Tibial artery (tissue), 4 donors: ENCODE data around the gene GBF1.

ENCODE experiments used
- DNase-seq, 2 donors: peaks; one replicate each; pipeline ENCODE4 v3.0.0-alpha.2; 2019
- H3K27ac ChIP-seq, 2 donors: fragments of 200-600 bp; sonication (generic) in 1 of 2; 1 replicate in 1 of 2; 2 replicates in 1 of 2; pipeline ENCODE4 v1.5.1; 2018 to 2019; ENCODE audit warnings: mild to moderate bottlenecking in 1 of 2
- H3K27me3 ChIP-seq, 2 donors: fragments of 200-600 bp; sonication (generic) in 1 of 2; one replicate each; pipeline versions ENCODE4 v1.5.1 to v1.6.0; 2016 to 2019
- H3K36me3 ChIP-seq, 3 donors: fragments of 200-600 bp; sonication (generic) in 2 of 3; one replicate each; pipeline ENCODE4 v1.5.1; 2016 to 2019; ENCODE audit warnings: mild to moderate bottlenecking in 2 of 3
- H3K4me1 ChIP-seq, 4 donors: fragments of 200-600 bp; sonication (generic) in 2 of 4; 1 replicate in 3 of 4; 2 replicates in 1 of 4; pipeline ENCODE4 v1.5.1; 2016 to 2019
- H3K4me3 ChIP-seq, 2 donors: fragments of 200-600 bp; sonication (generic) in 1 of 2; 1 replicate in 1 of 2; 2 replicates in 1 of 2; pipeline ENCODE4 v1.5.1; 2018 to 2019; ENCODE audit warnings: mild to moderate bottlenecking in 2 of 2
- H3K9me3 ChIP-seq, 3 donors: fragments of 200-600 bp; sonication (generic) in 1 of 3; one replicate each; pipeline ENCODE4 v1.5.1; 2016 to 2019
- intact Hi-C: fragments of 100-400 bp; cut with DNase I; formaldehyde crosslinking; loops from one replicate; pipeline ENCODE4 v1.15.0; 2023; ENCODE audit warnings: low total_unique reads
- TF ChIP-seq, protein P1 (sequence below), 2 experiments: fragments of 200-600 bp in 1 of 2; fragments of 450-650 bp in 1 of 2; IDR thresholded peaks; one replicate each; pipeline ENCODE4 v1.5.1; 2017 to 2019; ENCODE audit warnings: antibody characterized with exemption in 2 of 2, mild to moderate bottlenecking in 1 of 2, moderate library complexity in 1 of 2

GBF1 gene

GRCh38 chr10:102409604-102410428 lies 164.5 kb downstream of the GBF1 start:
- no peaks in the 10 kb centered on the region for H3K36me3 ChIP-seq
- no peaks in the 10 kb centered on the region for H3K9me3 ChIP-seq
- intact Hi-C loops = no loop called here
- TF ChIP-seq, protein P1, sequence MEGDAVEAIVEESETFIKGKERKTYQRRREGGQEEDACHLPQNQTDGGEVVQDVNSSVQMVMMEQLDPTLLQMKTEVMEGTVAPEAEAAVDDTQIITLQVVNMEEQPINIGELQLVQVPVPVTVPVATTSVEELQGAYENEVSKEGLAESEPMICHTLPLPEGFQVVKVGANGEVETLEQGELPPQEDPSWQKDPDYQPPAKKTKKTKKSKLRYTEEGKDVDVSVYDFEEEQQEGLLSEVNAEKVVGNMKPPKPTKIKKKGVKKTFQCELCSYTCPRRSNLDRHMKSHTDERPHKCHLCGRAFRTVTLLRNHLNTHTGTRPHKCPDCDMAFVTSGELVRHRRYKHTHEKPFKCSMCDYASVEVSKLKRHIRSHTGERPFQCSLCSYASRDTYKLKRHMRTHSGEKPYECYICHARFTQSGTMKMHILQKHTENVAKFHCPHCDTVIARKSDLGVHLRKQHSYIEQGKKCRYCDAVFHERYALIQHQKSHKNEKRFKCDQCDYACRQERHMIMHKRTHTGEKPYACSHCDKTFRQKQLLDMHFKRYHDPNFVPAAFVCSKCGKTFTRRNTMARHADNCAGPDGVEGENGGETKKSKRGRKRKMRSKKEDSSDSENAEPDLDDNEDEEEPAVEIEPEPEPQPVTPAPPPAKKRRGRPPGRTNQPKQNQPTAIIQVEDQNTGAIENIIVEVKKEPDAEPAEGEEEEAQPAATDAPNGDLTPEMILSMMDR (IDR thresholded peaks at IDR 0.05) = no peak
- H3K27ac ChIP-seq = no peak overlapping the region
- H3K4me3 ChIP-seq = peak overlapping the region in 1 of 2 donors; percentile 43
- H3K4me1 ChIP-seq = peaks cover 0 to 26% (median 14%) of the 10 kb centered on the region in 4 donors
- H3K27me3 ChIP-seq = peaks cover 0 to 88% of the 10 kb centered on the region in 2 donors
- no peak for DNase-seq

DNA sequence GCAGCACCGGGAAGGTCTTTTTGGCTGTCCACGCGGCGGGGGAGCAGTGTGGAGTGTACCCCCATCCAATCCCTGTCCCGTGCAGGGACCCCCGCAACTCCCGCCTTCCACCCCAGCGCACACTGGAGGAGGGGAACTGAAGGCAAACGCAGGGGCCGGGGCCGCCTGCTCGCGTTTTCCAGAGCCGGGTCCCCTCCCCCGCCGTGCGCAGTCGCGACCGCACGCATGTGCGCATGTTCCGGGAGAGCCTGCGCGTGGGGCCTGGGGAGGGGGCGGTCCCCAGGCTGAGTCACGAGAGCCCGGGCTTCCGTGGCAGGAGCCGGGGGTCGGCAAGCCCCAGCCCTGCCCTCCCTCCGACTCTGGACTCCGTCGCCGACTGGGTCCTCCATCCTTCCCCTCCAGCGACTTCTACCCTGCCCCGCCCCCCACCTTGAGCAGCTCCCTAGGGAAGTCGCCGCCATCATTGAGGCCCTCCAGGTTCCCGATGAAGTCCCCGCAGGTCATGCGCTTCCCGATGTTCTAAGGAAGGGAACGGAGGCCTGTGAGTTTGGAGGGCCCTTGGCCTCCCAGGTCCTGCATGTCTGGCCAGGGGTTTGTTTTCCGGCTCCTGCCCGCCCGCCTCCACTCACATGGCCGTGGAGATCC lies 165.2 kb downstream of the GBF1 start:
- Histone ChIP-seq H3K9me3 (no peaks in the 10 kb centered on the region), H3K4me1 (peaks cover 0 to 26% (median 14%) of the 10 kb centered on the region in 4 donors), H3K36me3 (no peaks in the 10 kb centered on the region), H3K27ac (no peak overlapping the region), H3K27me3 (peaks cover 0 to 95% of the 10 kb centered on the region in 2 donors), H3K4me3 (no peak overlapping the region)
- intact Hi-C loops = no loop called here
- no peak for DNase-seq
- TF ChIP-seq, protein P1 (IDR thresholded peaks at IDR 0.05) = no peak

DNA sequence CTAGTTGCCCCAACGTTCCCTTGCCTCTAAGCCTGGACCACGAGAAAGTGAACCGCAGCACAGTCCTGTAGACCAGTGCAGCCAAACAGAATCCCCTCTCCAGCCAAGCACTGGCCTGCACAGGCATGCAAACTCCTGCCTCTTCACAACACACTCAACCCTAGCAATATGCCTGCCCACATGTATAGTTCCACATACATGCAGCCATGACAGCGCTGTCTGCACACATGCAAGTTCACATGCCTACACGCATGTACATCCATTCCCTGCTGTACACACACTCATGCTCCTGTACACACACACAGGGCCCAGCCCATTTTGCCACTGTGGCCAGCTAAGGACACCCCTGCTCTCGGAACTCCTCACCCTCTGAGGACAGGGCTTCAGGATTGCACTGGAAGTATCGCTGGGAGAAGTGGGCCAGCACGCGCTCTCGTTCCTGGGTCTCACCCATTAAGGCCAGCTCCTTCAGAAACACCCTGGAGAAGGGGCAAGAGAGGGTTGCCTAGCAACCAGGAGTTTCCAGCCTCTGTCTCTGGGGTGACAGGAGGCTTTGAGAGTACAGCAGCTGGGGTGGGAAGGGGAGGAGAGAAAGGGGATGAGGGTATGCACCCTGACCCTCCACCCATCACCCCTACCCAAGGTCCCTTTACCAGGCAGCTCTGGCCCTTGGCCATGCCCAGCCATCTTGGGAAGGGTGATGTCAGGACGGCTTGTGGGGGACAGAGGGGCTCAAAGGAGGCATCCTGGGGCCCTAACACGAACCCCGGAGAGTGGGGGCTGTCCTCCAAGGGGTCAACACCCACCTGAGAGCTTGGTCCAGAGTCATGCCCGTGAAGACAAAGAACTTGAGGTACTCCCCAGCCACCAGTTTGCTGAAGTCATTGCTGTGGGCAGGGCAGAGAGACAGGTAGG lies 166.3 kb downstream of the GBF1 start:
- no peak overlapping the region for H3K27ac ChIP-seq
- intact Hi-C loops = no loop called here
- H3K4me3 ChIP-seq = no peak overlapping the region
- H3K27me3 ChIP-seq = peaks cover 0 to 99% of the 10 kb centered on the region in 2 donors
- no peaks in the 10 kb centered on the region for H3K9me3 ChIP-seq
- H3K36me3 ChIP-seq = no peaks in the 10 kb centered on the region
- TF ChIP-seq, protein P1 (IDR thresholded peaks at IDR 0.05) = no peak
- no peak for DNase-seq
- H3K4me1 ChIP-seq = peaks cover 0 to 26% (median 14%) of the 10 kb centered on the region in 4 donors

DNA sequence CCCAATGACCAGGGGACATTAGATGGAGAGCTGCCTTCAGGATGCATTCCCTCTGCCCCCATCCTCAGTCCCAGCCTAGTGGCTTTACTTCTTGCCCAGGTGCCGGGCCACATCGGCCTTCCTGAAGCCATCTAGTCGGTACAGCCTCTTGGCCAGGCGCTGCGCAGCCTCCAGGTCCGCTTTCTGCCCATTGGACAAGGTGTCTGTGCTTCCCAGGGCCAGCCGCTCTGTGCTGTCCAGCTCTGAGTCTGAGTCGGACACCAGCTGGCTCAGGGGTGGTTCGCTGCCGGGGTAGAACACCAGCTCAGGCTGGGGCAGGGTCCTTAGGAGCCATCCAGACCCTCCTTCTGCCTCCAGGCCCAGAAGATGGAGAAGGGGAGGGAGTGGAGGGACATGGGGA lies 167.0 kb downstream of the GBF1 start:
- Histone ChIP-seq H3K27me3 (peaks cover 0 to 99% of the 10 kb centered on the region in 2 donors), H3K4me1 (peaks cover 0 to 26% (median 14%) of the 10 kb centered on the region in 4 donors), H3K4me3 (no peak overlapping the region), H3K9me3 (no peaks in the 10 kb centered on the region), H3K27ac (no peak overlapping the region), H3K36me3 (no peaks in the 10 kb centered on the region)
- TF ChIP-seq, protein P1 (IDR thresholded peaks at IDR 0.05) = no peak
- DNase-seq = no peak
- intact Hi-C loops = no loop called here

- intact Hi-C loops = no loop called here
- no peak overlapping the region for H3K27ac ChIP-seq
- TF ChIP-seq, protein P1 (IDR thresholded peaks at IDR 0.05) = no peak
- peaks cover 0 to 26% (median 14%) of the 10 kb centered on the region in 4 donors for H3K4me1 ChIP-seq
- H3K9me3 ChIP-seq = no peaks in the 10 kb centered on the region
- H3K4me3 ChIP-seq = no peak overlapping the region
- no peak for DNase-seq
- H3K27me3 ChIP-seq = peaks cover 0 to 97% of the 10 kb centered on the region in 2 donors
- no peaks in the 10 kb centered on the region for H3K36me3 ChIP-seq
These were observed 167.8 kb downstream of the GBF1 start for GRCh38 chr10:102413053-102413705.
